ENCODE measurements around the gene CFAP92. TPM values are rescaled to one million over a fixed set of nuclear protein-coding genes. Genes with fewer than 3 reads are reported as not detected.

Gene CFAP92
- total RNA-seq, 4 donors from 2014 or later = 1.5 to 2.4 (median 1.7) TPM; not detected in 1

- Histone ChIP-seq H3K4me1 (peaks cover 0 to 34% (median 8%) of the 10 kb centered on the region in 4 donors), H3K27ac (peak overlapping the region; percentile 52 to 80 (median 64)), H3K27me3 (peaks cover 0 to 10% of the 10 kb centered on the region in 2 donors), H3K9me3 (no peaks in the 10 kb centered on the region), H3K36me3 (no peaks in the 10 kb centered on the region), H3K4me3 (peak overlapping the region; percentile 39 to 58 (median 50))
- no peak for TF ChIP-seq CTCF (IDR thresholded peaks at IDR 0.05)
- no peak for TF ChIP-seq POLR2A (IDR thresholded peaks at IDR 0.05)
- DNase-seq = no peak
These were observed 6.8 kb upstream of the CFAP92 start for GRCh38 chr3:129000742-129001100.

- no peaks in the 10 kb centered on the region for H3K36me3 ChIP-seq
- no peaks in the 10 kb centered on the region for H3K9me3 ChIP-seq
- no peak overlapping the region for H3K4me3 ChIP-seq
- TF ChIP-seq POLR2A (IDR thresholded peaks at IDR 0.05) (no peak), CTCF (IDR thresholded peaks at IDR 0.05) (no peak)
- peak in 1 of 3 donors; percentile 10 for DNase-seq
- peaks cover 0 to 10% of the 10 kb centered on the region in 2 donors for H3K27me3 ChIP-seq
- no peak overlapping the region for H3K27ac ChIP-seq
- H3K4me1 ChIP-seq = peaks cover 0 to 28% (median 6%) of the 10 kb centered on the region in 4 donors
These were observed 5.2 kb upstream of the CFAP92 start for GRCh38 chr3:128999102-128999501.

GRCh38 chr3:128998561-128998960 lies 4.7 kb upstream of the CFAP92 start:
- H3K27me3 ChIP-seq = peaks cover 0 to 10% of the 10 kb centered on the region in 2 donors
- TF ChIP-seq POLR2A (IDR thresholded peaks at IDR 0.05) (no peak), CTCF (IDR thresholded peaks at IDR 0.05) (no peak)
- peaks cover 0 to 29% (median 8%) of the 10 kb centered on the region in 4 donors for H3K4me1 ChIP-seq

GRCh38 chr3:128997486-128998133 lies 3.7 kb upstream of the CFAP92 start:
- no peak for TF ChIP-seq POLR2A (IDR thresholded peaks at IDR 0.05)
- H3K27me3 ChIP-seq = peaks cover 0 to 10% of the 10 kb centered on the region in 2 donors
- H3K4me1 ChIP-seq = peaks cover 0 to 29% (median 9%) of the 10 kb centered on the region in 4 donors
- H3K9me3 ChIP-seq = no peaks in the 10 kb centered on the region
- H3K4me3 ChIP-seq = no peak overlapping the region
- no peak overlapping the region for H3K27ac ChIP-seq
- no peak for DNase-seq
- H3K36me3 ChIP-seq = no peaks in the 10 kb centered on the region

More at GRCh38 chr3:128998561-128998960, 4.7 kb upstream of the CFAP92 start:
- Histone ChIP-seq H3K4me3 (no peak overlapping the region), H3K27ac (no peak overlapping the region), H3K9me3 (no peaks in the 10 kb centered on the region), H3K36me3 (no peaks in the 10 kb centered on the region)
- peak in 1 of 3 donors; percentile 19 for DNase-seq

GRCh38 chr3:128996726-128997125 lies 2.9 kb upstream of the CFAP92 start:
- TF ChIP-seq POLR2A (IDR thresholded peaks at IDR 0.05) = no peak
- TF ChIP-seq CTCF (IDR thresholded peaks at IDR 0.05) = no peak
- Histone ChIP-seq H3K27ac (no peak overlapping the region), H3K27me3 (peaks cover 0 to 7% of the 10 kb centered on the region in 2 donors), H3K36me3 (no peaks in the 10 kb centered on the region), H3K4me3 (no peak overlapping the region), H3K9me3 (no peaks in the 10 kb centered on the region), H3K4me1 (peaks cover 0 to 23% (median 6%) of the 10 kb centered on the region in 4 donors)
- peak in 1 of 3 donors; percentile 38 for DNase-seq

GRCh38 chr3:128996200-128996599 lies 2.3 kb upstream of the CFAP92 start:
- Histone ChIP-seq H3K36me3 (no peaks in the 10 kb centered on the region), H3K27me3 (peaks cover 0 to 2% of the 10 kb centered on the region in 2 donors)
- TF ChIP-seq POLR2A (IDR thresholded peaks at IDR 0.05) (no peak), CTCF (IDR thresholded peaks at IDR 0.05) (no peak)

More at GRCh38 chr3:128996200-128996599, 2.3 kb upstream of the CFAP92 start:
- no peak for DNase-seq
- H3K9me3 ChIP-seq = no peaks in the 10 kb centered on the region
- H3K4me1 ChIP-seq = peaks cover 0 to 18% (median 4%) of the 10 kb centered on the region in 4 donors
- H3K4me3 ChIP-seq = no peak overlapping the region
- H3K27ac ChIP-seq = no peak overlapping the region

All from Peyer's patch (tissue), 4 donors.